Fibroblast of lung (primary cell): ENCODE measurements around the gene MRPL21.

Experiments used
- CTCF ChIP-seq, 2 donors: IDR thresholded peaks in 1 of 2; conservative IDR thresholded peaks in 1 of 2; 1 replicate in 1 of 2; 2 replicates in 1 of 2; pipeline ENCODE4 v1.5.1; 2011 to 2012; ENCODE audit warnings: low read length in 2 of 2, control low read depth in 1 of 2, inconsistent platforms in 1 of 2, low read depth in 1 of 2, mild to moderate bottlenecking in 1 of 2
- EZH2 ChIP-seq: IDR thresholded peaks from 2 replicates; pipeline ENCODE4 v1.5.1; 2012; ENCODE audit warnings: low read length, control low read depth, mild to moderate bottlenecking; ENCODE audit errors: missing control alignments

- TF ChIP-seq EZH2 (no peak), CTCF (conservative IDR thresholded peaks at IDR 0.05 in 1 of 2, IDR thresholded peaks at IDR 0.05 in 1 of 2; ENCODE audit: low read depth in 1 of 2, low read length in 2 of 2) (no peak)
Observed at GRCh38 chr11:68843052-68843561, 60.5 kb downstream of the MRPL21 start.
